Measurements from ENCODE around the gene GBP4. TPM values are rescaled to one million over a fixed set of nuclear protein-coding genes. Genes with fewer than 3 reads are reported as not detected.

The GBP4 gene
- total RNA-seq, 2 experiments from 2014 or later = 26.5 to 29.9 TPM

DNA sequence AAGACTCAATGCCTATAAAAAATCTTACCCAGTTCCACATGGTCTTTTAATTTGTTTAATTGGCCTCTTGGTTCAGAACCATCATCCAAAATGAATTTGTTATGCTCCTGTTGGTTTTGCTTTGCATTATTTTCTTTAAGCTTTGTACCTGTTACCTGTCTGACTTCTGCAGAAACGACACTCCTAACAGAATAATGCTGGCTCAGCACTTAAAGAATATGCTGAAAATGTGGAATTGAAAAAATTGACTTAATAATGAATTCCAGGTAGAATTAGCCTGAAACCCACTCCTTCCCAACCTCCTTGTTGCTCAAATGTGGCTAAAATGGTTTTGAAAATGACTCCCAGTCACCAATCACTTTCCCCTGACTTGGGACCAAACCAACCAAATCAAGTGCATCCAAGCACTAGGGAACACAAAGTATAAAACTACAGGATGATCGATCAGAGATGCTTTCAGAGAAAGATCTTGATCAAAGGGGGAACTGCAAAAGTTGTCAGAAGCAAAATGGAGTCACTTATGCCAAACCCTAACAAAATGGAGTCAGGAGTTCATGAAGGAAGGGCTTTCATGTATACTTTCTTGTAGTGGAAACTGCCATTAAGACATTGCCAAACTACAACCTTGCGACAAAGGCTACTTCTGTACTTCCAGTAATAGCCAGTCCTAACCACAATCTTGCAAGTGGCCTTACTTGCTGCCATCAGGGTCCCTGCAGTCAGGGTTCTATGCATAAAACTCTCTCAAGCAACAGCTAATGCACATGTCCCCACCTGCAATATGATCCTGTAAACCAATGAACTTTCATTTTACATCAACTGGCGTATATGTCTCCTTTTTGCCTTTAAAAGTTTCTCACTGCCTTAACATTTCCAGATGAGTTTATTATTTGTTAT, 28.3 kb downstream of the GBP4 start:
- Mint-ChIP-seq H3K9me3 (no peaks in the 10 kb centered on the region), H3K4me3 (no peak overlapping the region), H3K4me1 (ENCODE audit: low read depth) (peaks cover 7% of the 10 kb centered on the region), H3K27ac (peak overlapping the region; percentile 50), H3K36me3 (no peaks in the 10 kb centered on the region), H3K27me3 (no peaks in the 10 kb centered on the region)
- DNase-seq = no peak
- intact Hi-C loops (cut with micrococcal nuclease) = loop anchor here (1.0 to 2.0 kb wide), 2 partner anchors 29 to 44 kb away; partner anchors contain the start of gene GBP2
- ChIA-PET CTCF (no interaction called here), POLR2A (no interaction called here)

DNA sequence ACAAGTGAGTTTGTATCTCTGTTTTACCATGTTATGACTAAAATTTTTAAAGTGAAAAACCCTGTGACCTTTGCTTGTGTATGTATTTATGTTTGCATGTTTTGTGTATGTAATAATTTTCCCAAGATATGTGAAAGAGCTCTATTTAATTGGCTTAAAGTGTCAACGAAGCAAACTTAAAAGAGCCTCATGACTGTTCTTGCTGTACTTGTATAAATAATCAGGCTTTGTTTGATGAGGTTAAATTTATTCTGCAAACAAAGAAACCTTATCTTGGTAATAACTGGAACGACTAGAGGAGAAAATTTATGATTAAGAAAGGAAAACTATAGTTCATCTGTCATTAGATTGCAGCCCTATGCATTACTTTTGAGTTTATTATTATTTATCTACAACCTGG, 29.6 kb downstream of the GBP4 start:
- Mint-ChIP-seq H3K27ac (no peak overlapping the region), H3K36me3 (no peaks in the 10 kb centered on the region), H3K27me3 (no peaks in the 10 kb centered on the region), H3K4me1 (ENCODE audit: low read depth) (peaks cover 7% of the 10 kb centered on the region), H3K9me3 (no peaks in the 10 kb centered on the region), H3K4me3 (no peak overlapping the region)
- no peak for DNase-seq
- POLR2A ChIA-PET = no interaction called here
- CTCF ChIA-PET = no interaction called here
- intact Hi-C loops (cut with micrococcal nuclease) = no loop called here

DNA sequence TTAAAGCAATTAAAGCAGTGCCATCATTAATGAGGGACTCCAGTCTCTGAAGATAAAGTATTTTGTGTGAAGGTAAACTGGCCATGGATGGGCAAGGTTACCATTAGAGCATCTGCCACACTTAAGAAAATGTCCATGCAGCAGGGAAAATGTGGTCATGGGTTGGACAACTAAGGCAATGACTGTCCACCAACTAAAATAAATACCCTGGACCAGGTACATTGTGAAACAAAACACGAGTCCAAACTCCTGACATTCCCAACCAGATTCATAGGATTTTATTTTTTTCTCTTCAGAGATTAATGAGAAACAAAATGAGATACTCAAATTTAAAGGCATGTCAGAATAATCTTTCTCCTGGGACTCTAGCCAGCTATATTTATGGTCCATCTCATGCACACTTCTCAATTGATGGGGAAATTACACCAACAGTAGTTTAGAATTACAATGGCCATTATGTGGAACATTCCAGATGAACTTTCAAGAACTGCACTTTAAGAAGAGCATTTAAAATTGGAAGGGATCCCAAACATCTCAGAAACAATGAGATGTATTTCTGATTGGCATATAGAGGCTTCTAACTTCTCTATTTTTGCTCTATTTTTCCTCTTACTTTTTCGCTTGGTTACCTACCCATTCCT, 31.0 kb downstream of the GBP4 start:
- Mint-ChIP-seq H3K4me3 (no peak overlapping the region), H3K9me3 (no peaks in the 10 kb centered on the region), H3K27ac (no peak overlapping the region), H3K27me3 (no peaks in the 10 kb centered on the region), H3K4me1 (ENCODE audit: low read depth) (peaks cover 7% of the 10 kb centered on the region), H3K36me3 (no peaks in the 10 kb centered on the region)
- intact Hi-C loops (cut with micrococcal nuclease) = no loop called here
- POLR2A ChIA-PET = no interaction called here
- no peak for DNase-seq
- CTCF ChIA-PET = no interaction called here

DNA sequence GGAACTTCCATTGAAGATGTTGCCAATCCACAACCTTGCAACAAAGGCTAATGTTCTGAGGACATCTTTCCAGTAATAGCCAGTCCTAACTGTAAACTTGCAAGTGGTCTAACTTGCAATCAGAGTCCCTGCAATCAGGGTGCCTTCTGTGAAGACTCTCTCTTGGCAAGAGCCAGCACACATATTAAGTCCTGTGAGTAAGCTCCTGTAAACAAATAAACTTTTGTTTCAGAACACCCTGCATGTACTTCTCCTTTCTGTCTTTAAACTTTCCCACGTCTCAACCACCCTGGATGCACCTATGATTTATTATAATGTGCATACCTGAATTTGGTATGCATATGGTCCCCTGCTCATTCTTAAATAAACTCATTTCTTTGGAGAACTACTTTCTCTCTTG, 32.0 kb downstream of the GBP4 start:
- no peak for DNase-seq
- H3K4me3 Mint-ChIP-seq = no peak overlapping the region
- peaks cover 7% of the 10 kb centered on the region for H3K4me1 Mint-ChIP-seq (ENCODE audit: low read depth)
- CTCF ChIA-PET = no interaction called here
- no peaks in the 10 kb centered on the region for H3K36me3 Mint-ChIP-seq
- POLR2A ChIA-PET = no interaction called here
- H3K9me3 Mint-ChIP-seq = peaks cover 3% of the 10 kb centered on the region
- H3K27me3 Mint-ChIP-seq = no peaks in the 10 kb centered on the region
- H3K27ac Mint-ChIP-seq = no peak overlapping the region
- intact Hi-C loops (cut with micrococcal nuclease) = no loop called here

DNA sequence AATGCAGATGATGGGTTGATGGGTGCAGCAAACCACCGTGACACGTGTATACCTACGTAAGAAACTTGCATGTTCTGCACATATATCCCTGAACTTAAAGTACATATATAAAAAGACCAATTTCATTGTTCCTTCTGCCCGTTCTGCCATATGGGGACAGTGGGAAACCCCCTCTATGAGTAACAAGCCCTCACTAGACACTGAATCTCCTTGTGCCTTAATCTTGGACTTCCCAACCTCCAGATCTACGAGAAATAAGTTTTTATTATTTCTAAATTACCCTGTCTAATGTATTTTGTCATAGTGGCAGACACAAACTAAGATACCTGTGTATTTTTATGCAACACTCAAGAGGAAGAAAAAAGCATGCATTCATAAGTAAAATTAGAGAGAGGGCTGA, 32.9 kb downstream of the GBP4 start:
- Mint-ChIP-seq H3K9me3 (peaks cover 12% of the 10 kb centered on the region), H3K27ac (no peak overlapping the region), H3K36me3 (peaks cover 6% of the 10 kb centered on the region), H3K27me3 (no peaks in the 10 kb centered on the region), H3K4me3 (no peak overlapping the region), H3K4me1 (ENCODE audit: low read depth) (peaks cover 3% of the 10 kb centered on the region)
- DNase-seq = no peak
- intact Hi-C loops (cut with micrococcal nuclease) = no loop called here
- POLR2A ChIA-PET = no interaction called here
- CTCF ChIA-PET = no interaction called here

DNA sequence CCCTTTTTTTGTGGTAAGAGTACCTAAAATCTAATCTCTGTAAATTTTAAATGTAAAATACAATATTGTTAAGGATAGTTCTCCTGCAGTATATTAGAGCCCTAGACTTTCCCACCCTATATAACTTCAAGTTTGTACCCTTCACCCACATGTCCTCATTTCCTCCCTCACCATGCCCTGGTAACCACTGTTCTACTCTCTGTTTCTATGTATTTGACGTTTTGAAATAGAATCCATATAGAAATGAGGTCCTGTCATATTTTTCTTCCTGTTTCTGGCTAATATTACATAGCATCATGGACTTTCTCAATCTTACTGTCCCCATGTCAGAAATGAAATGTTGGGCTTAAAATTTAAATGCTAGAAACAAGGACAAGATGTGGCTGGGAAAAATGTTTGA, 47.7 kb downstream of the GBP4 start:
- H3K9me3 Mint-ChIP-seq = peaks cover 5% of the 10 kb centered on the region
- CTCF ChIA-PET = no interaction called here
- DNase-seq = no peak
- POLR2A ChIA-PET = no interaction called here
- peaks cover 3% of the 10 kb centered on the region for H3K4me1 Mint-ChIP-seq (ENCODE audit: low read depth)
- peaks cover 7% of the 10 kb centered on the region for H3K27me3 Mint-ChIP-seq
- H3K36me3 Mint-ChIP-seq = no peaks in the 10 kb centered on the region
- no peak overlapping the region for H3K27ac Mint-ChIP-seq
- intact Hi-C loops (cut with micrococcal nuclease) = no loop called here
- H3K4me3 Mint-ChIP-seq = no peak overlapping the region

DNA sequence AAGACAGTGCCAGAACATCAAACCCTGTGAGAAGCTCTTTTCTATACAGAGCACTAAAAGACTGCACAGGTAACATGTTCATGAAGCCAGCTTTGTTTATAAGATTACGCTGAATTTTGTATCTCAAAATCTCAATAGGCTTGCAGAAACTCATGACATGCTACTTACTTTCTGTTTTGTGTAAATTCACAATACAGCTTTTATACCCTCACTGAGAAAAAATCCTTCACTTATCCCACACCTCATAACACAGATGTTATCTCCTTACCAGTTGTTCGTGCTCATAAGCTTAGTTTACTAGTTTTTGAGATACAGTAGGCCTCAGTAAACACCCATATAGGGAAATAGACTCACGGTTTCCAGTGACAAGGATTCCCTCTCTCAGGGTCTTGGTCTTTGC, 48.8 kb downstream of the GBP4 start:
- POLR2A ChIA-PET = no interaction called here
- Mint-ChIP-seq H3K27me3 (peaks cover 7% of the 10 kb centered on the region), H3K4me3 (no peak overlapping the region), H3K27ac (no peak overlapping the region), H3K36me3 (no peaks in the 10 kb centered on the region), H3K4me1 (ENCODE audit: low read depth) (peaks cover 3% of the 10 kb centered on the region), H3K9me3 (no peaks in the 10 kb centered on the region)
- DNase-seq = no peak
- intact Hi-C loops (cut with micrococcal nuclease) = no loop called here
- CTCF ChIA-PET = no interaction called here

DNA sequence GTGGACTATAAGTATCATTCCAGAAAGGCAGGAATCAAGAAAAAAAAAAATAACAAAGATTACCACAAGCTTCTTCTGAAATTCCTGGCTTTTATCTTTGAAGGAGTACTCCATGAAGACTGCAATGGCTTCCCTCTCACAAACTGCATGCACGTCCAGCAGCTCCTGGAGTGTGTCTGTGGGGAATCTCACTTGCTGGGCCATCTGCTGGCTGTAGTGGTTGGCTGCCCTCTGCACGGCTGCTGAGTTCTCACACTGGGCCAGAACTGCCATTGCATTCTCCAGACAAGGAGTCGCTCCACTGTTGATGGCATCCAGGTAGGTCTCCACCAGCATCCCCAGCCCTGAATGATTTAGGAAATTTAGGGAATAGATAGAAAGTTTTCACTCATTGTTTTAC, 49.5 kb downstream of the GBP4 start:
- peaks cover 3% of the 10 kb centered on the region for H3K4me1 Mint-ChIP-seq (ENCODE audit: low read depth)
- POLR2A ChIA-PET = no interaction called here

DNA sequence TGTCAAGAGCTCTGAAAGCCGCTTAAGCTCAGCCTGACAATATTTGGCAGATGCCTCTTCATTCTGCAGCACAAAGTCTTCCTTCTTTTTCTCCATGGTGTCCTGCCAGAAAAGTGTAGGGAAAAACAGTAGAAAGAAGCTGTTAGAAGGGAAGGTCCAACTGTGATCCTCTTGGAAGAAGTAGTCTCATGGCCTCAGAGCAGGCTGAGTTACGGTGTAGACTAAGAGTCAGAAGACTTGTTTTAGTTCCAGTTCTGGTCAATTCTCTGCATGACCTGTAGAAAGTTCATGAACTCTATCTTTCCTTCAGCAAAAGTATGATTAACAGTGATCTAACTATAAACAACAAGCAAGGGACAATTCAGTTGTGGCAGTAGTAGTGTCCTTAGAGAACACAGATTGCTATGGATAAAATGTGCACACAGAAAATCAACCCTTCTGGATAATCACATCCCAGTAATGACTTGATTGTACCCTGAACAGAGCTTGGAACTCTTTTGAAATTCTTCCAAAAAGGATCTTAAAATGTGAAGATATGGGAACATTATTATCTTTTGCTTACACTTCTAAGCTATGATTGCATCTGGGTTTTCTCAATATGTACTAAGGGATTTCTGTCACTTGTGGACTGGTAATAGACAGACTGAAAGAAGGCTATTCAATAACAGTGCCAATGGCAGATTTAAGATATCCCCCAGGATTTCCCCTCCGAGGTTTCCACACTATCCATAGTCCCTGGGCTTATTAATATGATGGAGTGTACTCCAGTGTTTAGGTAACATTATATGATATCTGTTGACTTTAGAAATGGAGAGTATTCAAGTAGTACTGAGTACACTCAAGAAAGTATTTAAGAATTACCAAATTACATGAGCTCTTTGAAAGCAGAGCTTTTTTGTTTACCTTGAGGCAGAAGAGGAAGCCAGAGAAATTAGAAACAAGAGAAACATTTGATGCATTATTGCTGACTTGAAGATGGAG, 50.8 kb downstream of the GBP4 start:
- DNase-seq = no peak
- Mint-ChIP-seq H3K27me3 (peaks cover 7% of the 10 kb centered on the region), H3K9me3 (no peaks in the 10 kb centered on the region), H3K27ac (no peak overlapping the region), H3K36me3 (no peaks in the 10 kb centered on the region), H3K4me3 (no peak overlapping the region), H3K4me1 (ENCODE audit: low read depth) (peaks cover 3% of the 10 kb centered on the region)
- POLR2A ChIA-PET = no interaction called here
- CTCF ChIA-PET = interaction anchor here (1.5 kb wide), 1 partner anchor 62 kb away, joined by 4 read pairs; no protein-coding TSS in a partner anchor
- intact Hi-C loops (cut with micrococcal nuclease) = no loop called here

More for the DNA sequence above, 49.5 kb downstream of the GBP4 start:
- Mint-ChIP-seq H3K4me3 (no peak overlapping the region), H3K9me3 (no peaks in the 10 kb centered on the region), H3K27ac (no peak overlapping the region), H3K27me3 (peaks cover 7% of the 10 kb centered on the region), H3K36me3 (no peaks in the 10 kb centered on the region)
- intact Hi-C loops (cut with micrococcal nuclease) = no loop called here
- CTCF ChIA-PET = no interaction called here
- no peak for DNase-seq

DNA sequence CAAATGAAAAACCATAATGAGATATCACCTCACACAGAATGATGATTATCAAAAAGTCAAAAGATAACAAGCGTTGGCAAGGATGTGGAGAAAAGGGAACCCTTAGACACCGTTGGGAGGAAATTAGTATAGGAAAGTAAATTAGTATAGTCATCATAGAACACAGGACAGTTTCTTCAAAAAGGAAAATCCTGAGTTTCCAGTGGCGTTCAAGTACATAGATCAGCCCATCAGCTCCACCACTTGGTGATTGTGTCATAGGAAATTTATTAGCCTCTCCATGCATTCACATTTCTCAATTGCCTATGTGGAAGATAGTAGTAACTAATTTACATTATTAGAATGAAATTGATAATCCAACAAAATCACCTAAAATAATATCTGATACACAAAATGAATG, 52.0 kb downstream of the GBP4 start:
- Mint-ChIP-seq H3K27me3 (peaks cover 7% of the 10 kb centered on the region), H3K9me3 (no peaks in the 10 kb centered on the region), H3K4me1 (ENCODE audit: low read depth) (peaks cover 3% of the 10 kb centered on the region), H3K36me3 (no peaks in the 10 kb centered on the region), H3K4me3 (no peak overlapping the region), H3K27ac (no peak overlapping the region)
- ChIA-PET CTCF (no interaction called here), POLR2A (no interaction called here)
- intact Hi-C loops (cut with micrococcal nuclease) = no loop called here
- no peak for DNase-seq

DNA sequence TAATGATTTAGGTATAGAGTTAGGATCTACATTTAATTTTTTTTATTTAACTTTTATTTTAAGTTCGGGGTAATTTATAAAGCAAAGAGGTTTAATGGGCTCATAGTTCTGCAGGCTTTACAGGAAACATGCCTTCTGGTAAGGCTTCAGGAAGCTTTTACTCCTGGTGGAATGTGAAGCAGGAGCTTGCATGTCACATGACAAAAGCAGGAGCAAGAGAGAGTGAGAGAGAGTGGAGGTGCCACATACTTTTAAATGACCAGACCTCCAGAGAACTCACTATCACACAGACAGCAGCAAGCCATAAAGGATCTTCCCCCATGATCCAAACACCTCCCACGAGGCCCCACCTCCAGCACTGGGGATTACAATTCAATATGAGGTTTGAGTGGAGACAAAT, 55.3 kb downstream of the GBP4 start:
- Mint-ChIP-seq H3K36me3 (no peaks in the 10 kb centered on the region), H3K27ac (no peak overlapping the region), H3K4me1 (ENCODE audit: low read depth) (peaks cover 2% of the 10 kb centered on the region), H3K27me3 (peaks cover 5% of the 10 kb centered on the region), H3K4me3 (no peak overlapping the region), H3K9me3 (peaks cover 4% of the 10 kb centered on the region)
- POLR2A ChIA-PET = no interaction called here
- DNase-seq = no peak
- CTCF ChIA-PET = no interaction called here
- intact Hi-C loops (cut with micrococcal nuclease) = no loop called here

DNA sequence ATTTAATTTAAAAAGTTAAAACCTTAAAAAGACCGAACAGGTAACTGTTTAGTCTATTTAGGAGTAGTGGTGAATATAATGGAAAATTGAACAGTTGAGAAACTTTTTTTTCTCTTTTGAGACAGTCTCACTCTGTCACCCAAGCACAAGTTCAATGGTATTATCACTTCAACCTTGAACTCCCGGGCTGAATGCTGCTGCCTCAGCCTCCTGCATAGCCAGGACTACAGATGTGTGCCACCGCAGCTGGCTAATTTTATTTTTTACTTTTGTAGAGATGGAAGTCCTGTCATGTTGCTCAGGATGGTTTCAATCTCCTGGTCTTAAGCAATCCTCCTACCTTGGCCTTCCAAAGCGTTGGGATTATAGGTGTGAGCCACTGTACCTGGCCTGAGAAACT, 56.6 kb downstream of the GBP4 start:
- peaks cover 6% of the 10 kb centered on the region for H3K36me3 Mint-ChIP-seq
- H3K4me1 Mint-ChIP-seq (ENCODE audit: low read depth) = peaks cover 2% of the 10 kb centered on the region
- no peak overlapping the region for H3K27ac Mint-ChIP-seq
- no peak for DNase-seq
- intact Hi-C loops (cut with micrococcal nuclease) = no loop called here
- H3K27me3 Mint-ChIP-seq = peaks cover 3% of the 10 kb centered on the region
- no peak overlapping the region for H3K4me3 Mint-ChIP-seq
- POLR2A ChIA-PET = no interaction called here
- CTCF ChIA-PET = no interaction called here
- H3K9me3 Mint-ChIP-seq = peaks cover 12% of the 10 kb centered on the region
